OCI-LY7 (cell line): ENCODE measurements around the gene S100A1. TPM values are rescaled to one million over a fixed set of nuclear protein-coding genes. Genes with fewer than 3 reads are reported as not detected.
"Not testable (repeated sequence)": the region's sequence is repeated elsewhere in the genome, so short reads cannot be mapped to it uniquely, and the experiment has no call there.

Experiments
- BruUV-seq: library from RNA; stranded (reverse); fragments of 400-500 nt; replicated peaks from 2 replicates; lab custom pipeline; 2021; lab: Mats Ljungman, UMichigan
- CTCF ChIA-PET: fragments of 300-600 bp; sonication (Branson Sonifier 250); formaldehyde crosslinking; loops from one replicate; lab custom pipeline; 2022; ENCODE audit warnings: antibody characterized with exemption; ENCODE audit not compliant: unreplicated experiment; lab: Charles Lee
- POLR2A ChIA-PET: fragments of 300-600 bp; sonication (Branson Sonifier 250); formaldehyde crosslinking; loops from one replicate; lab custom pipeline; 2022; ENCODE audit warnings: antibody characterized with exemption; lab: Charles Lee
- DNase-seq: peaks from one replicate; pipeline ENCODE4 v3.0.0-alpha.2; 2015; ENCODE audit warnings: low spot score
- H2AFZ ChIP-seq: fragments of 200-600 bp; sonication (generic), shearing (Covaris generic); 2 replicates; pipeline ENCODE4 v1.6.1; 2014; ENCODE audit warnings: mild to moderate bottlenecking, antibody characterized with exemption, low read length, moderate library complexity
- H3K27ac ChIP-seq: fragments of 200-600 bp; sonication (generic); 2 replicates; pipeline ENCODE4 v1.5.1; 2014; ENCODE audit warnings: mixed run types, low read depth, mild to moderate bottlenecking, moderate library complexity, low read length, inconsistent platforms; ENCODE audit not compliant: poor library complexity, severe bottlenecking
- H3K36me3 ChIP-seq: fragments of 200-600 bp; sonication (generic); 2 replicates; pipeline ENCODE4 v1.6.1; 2014; ENCODE audit warnings: mild to moderate bottlenecking, antibody characterized with exemption, low read length, moderate library complexity, mixed read lengths; ENCODE audit not compliant: insufficient read depth
- H3K4me1 ChIP-seq: fragments of 200-600 bp; sonication (generic); 2 replicates; pipeline ENCODE4 v1.5.1; 2014; ENCODE audit warnings: mild to moderate bottlenecking, low read length; ENCODE audit not compliant: insufficient read depth, poor library complexity, severe bottlenecking
- H3K4me2 ChIP-seq: fragments of 200-600 bp; sonication (generic); 2 replicates; pipeline ENCODE4 v1.6.1; 2014; ENCODE audit warnings: mild to moderate bottlenecking, low read length
- H3K4me3 ChIP-seq: fragments of 200-600 bp; sonication (generic); 2 replicates; pipeline ENCODE4 v1.5.1; 2014; ENCODE audit warnings: mild to moderate bottlenecking, low read depth, low read length; ENCODE audit not compliant: poor library complexity, severe bottlenecking
- H3K79me2 ChIP-seq: fragments of 200-600 bp; sonication (generic); 2 replicates; pipeline ENCODE4 v1.6.1; 2016; ENCODE audit warnings: low read depth, mild to moderate bottlenecking, low read length, moderate library complexity, mixed read lengths; ENCODE audit not compliant: insufficient read depth
- H3K9me2 ChIP-seq: fragments of 200-600 bp; sonication (generic); 2 replicates; pipeline ENCODE4 v1.6.1; 2016; ENCODE audit warnings: mild to moderate bottlenecking, low read length, mixed read lengths; ENCODE audit not compliant: insufficient read depth
- H3K9me3 ChIP-seq: fragments of 200-600 bp; sonication (generic); 2 replicates; pipeline ENCODE4 v1.6.1; 2014; ENCODE audit warnings: mild to moderate bottlenecking, mixed run types, low read length, mixed read lengths
- H4K20me1 ChIP-seq: fragments of 200-600 bp; sonication (generic); 2 replicates; pipeline ENCODE4 v1.6.1; 2014; ENCODE audit warnings: mild to moderate bottlenecking, antibody characterized with exemption, low read length, moderate library complexity, mixed read lengths; ENCODE audit not compliant: insufficient read depth
- CTCF ChIP-seq: fragments of 200-600 bp; sonication (generic); conservative IDR thresholded peaks from 2 replicates; pipeline ENCODE4 v1.5.1; 2014; ENCODE audit warnings: mild to moderate bottlenecking, antibody characterized with exemption, low read length, moderate library complexity, mixed read lengths
- EZH2phosphoT487 ChIP-seq: fragments of 200-600 bp; sonication (generic); IDR thresholded peaks from 2 replicates; pipeline ENCODE4 v1.6.1; 2018; ENCODE audit warnings: low read depth, borderline replicate concordance, mild to moderate bottlenecking, mixed run types, antibody characterized with exemption, low read length, moderate library complexity, mixed read lengths
- intact Hi-C: fragments of 100-400 bp; cut with micrococcal nuclease; formaldehyde crosslinking; loops from one replicate; pipeline ENCODE4 v1.10.0; 2022; ENCODE audit not compliant: unreplicated experiment
- total RNA-seq, 2 experiments: library from RNA; depleted of rRNA in 1 of 2; stranded (reverse); fragments of >200 nt in 1 of 2; shearing (Covaris generic) in 1 of 2; gene quantifications; 2 replicates each; pipeline ENCODE4 v1.2.3, GENCODE V29; 2014 to 2022

S100A1 gene
- total RNA-seq, 2 experiments from 2014 or later, result not detected

- peak overlapping the region; percentile 61 for H3K4me2 ChIP-seq
- CTCF ChIA-PET, result no interaction called here
These were observed 8.1 kb downstream of the S100A1 start for GRCh38 chr1:153636312-153636711.

GRCh38 chr1:153638261-153638660 is 10.0 kb downstream of the S100A1 start:
- Histone ChIP-seq H3K4me2 (no peak overlapping the region), H3K9me3 (no peaks in the 10 kb centered on the region), H3K36me3 (peaks cover 76% of the 10 kb centered on the region), H4K20me1 (no peaks in the 10 kb centered on the region), H3K4me3 (no peak overlapping the region), H2AFZ (no peak overlapping the region), H3K9me2 (no peaks in the 10 kb centered on the region), H3K4me1 (peaks cover 14% of the 10 kb centered on the region), H3K79me2 (peaks cover 29% of the 10 kb centered on the region), H3K27ac (no peak overlapping the region)
- no peak for DNase-seq
- TSS peak; percentile 32 for BruUV-seq
- intact Hi-C loops, result no loop called here
- no peak for TF ChIP-seq EZH2phosphoT487
- no peak for TF ChIP-seq CTCF
- ChIA-PET CTCF (no interaction called here), POLR2A (interaction anchor here (0.5 to 0.7 kb wide), 2 partner anchors 34 to 374 kb away, joined by 3 read pairs; no protein-coding TSS in a partner anchor)

More at GRCh38 chr1:153636312-153636711, 8.1 kb downstream of the S100A1 start:
- DNase-seq, result no peak
- Histone ChIP-seq H3K4me1 (peaks cover 16% of the 10 kb centered on the region), H4K20me1 (no peaks in the 10 kb centered on the region), H3K36me3 (peaks cover 57% of the 10 kb centered on the region), H3K27ac (peak overlapping the region; percentile 97), H3K79me2 (peaks cover 29% of the 10 kb centered on the region), H3K9me2 (no peaks in the 10 kb centered on the region), H2AFZ (no peak overlapping the region), H3K4me3 (peak overlapping the region; percentile 83), H3K9me3 (no peaks in the 10 kb centered on the region)
- POLR2A ChIA-PET, result no interaction called here
- intact Hi-C loops, result no loop called here
- BruUV-seq, result no TSS peak
- TF ChIP-seq CTCF (no peak), EZH2phosphoT487 (no peak)

- Histone ChIP-seq H3K9me2 (no peaks in the 10 kb centered on the region), H3K4me1 (peaks cover 10% of the 10 kb centered on the region), H4K20me1 (no peaks in the 10 kb centered on the region), H3K36me3 (peaks cover 86% of the 10 kb centered on the region), H3K4me2 (no peak overlapping the region), H3K4me3 (no peak overlapping the region), H3K9me3 (no peaks in the 10 kb centered on the region), H3K79me2 (peaks cover 29% of the 10 kb centered on the region), H2AFZ (no peak overlapping the region), H3K27ac (no peak overlapping the region)
- TF ChIP-seq CTCF, result no peak
- TF ChIP-seq EZH2phosphoT487, result no peak
- intact Hi-C loops, result no loop called here
- ChIA-PET POLR2A (no interaction called here), CTCF (no interaction called here)
- BruUV-seq, result no TSS peak
- no peak for DNase-seq
These were observed 11.0 kb downstream of the S100A1 start for GRCh38 chr1:153639280-153639679.

GRCh38 chr1:153640213-153640612 is 12.0 kb downstream of the S100A1 start:
- BruUV-seq, POLR2A ChIA-PET, CTCF ChIA-PET, H4K20me1 ChIP-seq, H3K27ac ChIP-seq, H2AFZ ChIP-seq, H3K4me2 ChIP-seq, H3K9me3 ChIP-seq, intact Hi-C loops, H3K9me2 ChIP-seq, H3K4me3 ChIP-seq, DNase-seq, H3K4me1 ChIP-seq: not testable (repeated sequence)
- Histone ChIP-seq H3K79me2 (peaks cover 20% of the 10 kb centered on the region), H3K36me3 (peaks cover 96% of the 10 kb centered on the region)
